Ishikawa (cell line): ENCODE measurements around the gene KIF6.

Experiments
- CEBPB ChIP-seq: IDR thresholded peaks from 2 replicates; pipeline ENCODE4 v1.6.1; 2012
- EGR1 ChIP-seq: IDR thresholded peaks from 2 replicates; pipeline ENCODE4 v1.6.1; 2012
- EP300 ChIP-seq: IDR thresholded peaks from 2 replicates; pipeline ENCODE4 v1.6.1; 2012; ENCODE audit warnings: borderline replicate concordance
- NFIC ChIP-seq: IDR thresholded peaks from 2 replicates; pipeline ENCODE4 v1.6.1; 2012
- RAD21 ChIP-seq: IDR thresholded peaks from 2 replicates; pipeline ENCODE4 v1.6.1; 2012; ENCODE audit warnings: low read depth
- TAF1 ChIP-seq: IDR thresholded peaks from 2 replicates; pipeline ENCODE4 v1.6.1; 2012; ENCODE audit warnings: low read depth, mild to moderate bottlenecking
- TCF12 ChIP-seq: IDR thresholded peaks from 2 replicates; pipeline ENCODE4 v1.6.1; 2012; ENCODE audit warnings: low read depth
- YY1 ChIP-seq: IDR thresholded peaks from 2 replicates; pipeline ENCODE4 v1.6.1; 2012; ENCODE audit warnings: low read depth
- ZBTB7A ChIP-seq: IDR thresholded peaks from 2 replicates; pipeline ENCODE4 v1.6.1; 2012; ENCODE audit warnings: low read depth
- TF ChIP-seq, protein P1 (sequence below): IDR thresholded peaks from 2 replicates; pipeline ENCODE4 v1.6.1; 2012; ENCODE audit warnings: low read depth, mild to moderate bottlenecking
- TF ChIP-seq, protein P2 (sequence below): IDR thresholded peaks from 2 replicates; pipeline ENCODE4 v1.6.1; 2012

DNA sequence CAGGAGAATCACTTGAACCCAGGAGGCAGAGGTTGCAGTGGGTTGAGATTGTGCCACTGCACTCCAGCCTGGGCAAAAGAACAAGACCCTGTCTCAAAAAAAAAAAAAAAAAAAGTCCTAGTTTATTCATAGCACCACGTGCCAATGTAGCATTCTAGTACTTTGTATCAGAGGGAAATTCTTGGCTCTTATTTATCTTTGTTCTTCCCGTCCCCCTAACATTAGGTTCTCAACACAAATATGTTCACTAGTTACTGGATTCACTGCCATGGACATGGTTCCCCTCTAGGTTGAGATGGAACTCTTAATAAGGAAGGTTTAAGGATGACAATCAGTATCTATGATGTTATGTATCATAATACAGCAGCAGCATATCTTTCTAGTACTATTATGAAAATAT lies 178.5 kb downstream of the KIF6 start:
- TF ChIP-seq, protein P1, sequence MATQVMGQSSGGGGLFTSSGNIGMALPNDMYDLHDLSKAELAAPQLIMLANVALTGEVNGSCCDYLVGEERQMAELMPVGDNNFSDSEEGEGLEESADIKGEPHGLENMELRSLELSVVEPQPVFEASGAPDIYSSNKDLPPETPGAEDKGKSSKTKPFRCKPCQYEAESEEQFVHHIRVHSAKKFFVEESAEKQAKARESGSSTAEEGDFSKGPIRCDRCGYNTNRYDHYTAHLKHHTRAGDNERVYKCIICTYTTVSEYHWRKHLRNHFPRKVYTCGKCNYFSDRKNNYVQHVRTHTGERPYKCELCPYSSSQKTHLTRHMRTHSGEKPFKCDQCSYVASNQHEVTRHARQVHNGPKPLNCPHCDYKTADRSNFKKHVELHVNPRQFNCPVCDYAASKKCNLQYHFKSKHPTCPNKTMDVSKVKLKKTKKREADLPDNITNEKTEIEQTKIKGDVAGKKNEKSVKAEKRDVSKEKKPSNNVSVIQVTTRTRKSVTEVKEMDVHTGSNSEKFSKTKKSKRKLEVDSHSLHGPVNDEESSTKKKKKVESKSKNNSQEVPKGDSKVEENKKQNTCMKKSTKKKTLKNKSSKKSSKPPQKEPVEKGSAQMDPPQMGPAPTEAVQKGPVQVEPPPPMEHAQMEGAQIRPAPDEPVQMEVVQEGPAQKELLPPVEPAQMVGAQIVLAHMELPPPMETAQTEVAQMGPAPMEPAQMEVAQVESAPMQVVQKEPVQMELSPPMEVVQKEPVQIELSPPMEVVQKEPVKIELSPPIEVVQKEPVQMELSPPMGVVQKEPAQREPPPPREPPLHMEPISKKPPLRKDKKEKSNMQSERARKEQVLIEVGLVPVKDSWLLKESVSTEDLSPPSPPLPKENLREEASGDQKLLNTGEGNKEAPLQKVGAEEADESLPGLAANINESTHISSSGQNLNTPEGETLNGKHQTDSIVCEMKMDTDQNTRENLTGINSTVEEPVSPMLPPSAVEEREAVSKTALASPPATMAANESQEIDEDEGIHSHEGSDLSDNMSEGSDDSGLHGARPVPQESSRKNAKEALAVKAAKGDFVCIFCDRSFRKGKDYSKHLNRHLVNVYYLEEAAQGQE = no peak
- TF ChIP-seq NFIC (no peak), YY1 (no peak), RAD21 (no peak), EP300 (no peak), TAF1 (no peak), EGR1 (no peak), CEBPB (no peak), ZBTB7A (no peak), TCF12 (no peak)
- TF ChIP-seq, protein P2, sequence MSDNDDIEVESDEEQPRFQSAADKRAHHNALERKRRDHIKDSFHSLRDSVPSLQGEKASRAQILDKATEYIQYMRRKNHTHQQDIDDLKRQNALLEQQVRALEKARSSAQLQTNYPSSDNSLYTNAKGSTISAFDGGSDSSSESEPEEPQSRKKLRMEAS = no peak
